GM21367 (cell line): ENCODE results near the gene RXFP2.

Source experiments
- ATAC-seq: cut with Tn5 transposase; IDR thresholded peaks from one replicate; pipeline ENCODE4 v1.9.1; 2021; ENCODE audit not compliant: unreplicated experiment

The RXFP2 gene

GRCh38 chr13:31739226-31739625 is at the start of gene RXFP2:
TSS of gene RXFP2 (plus strand) at chr13:31739526. CDS start at chr13:31739613, 87 bp downstream.
- no peak for ATAC-seq

- ATAC-seq = no peak
Measured at GRCh38 chr13:31697290-31697689, 42.0 kb upstream of the RXFP2 start.

GRCh38 chr13:31699650-31700049 is 39.7 kb upstream of the RXFP2 start:
- ATAC-seq = no peak

- ATAC-seq = no peak
Measured at GRCh38 chr13:31703780-31704179, 35.5 kb upstream of the RXFP2 start.

GRCh38 chr13:31706105-31706504 is 33.2 kb upstream of the RXFP2 start:
- ATAC-seq = no peak

- no peak for ATAC-seq
Measured at GRCh38 chr13:31717583-31717982, 21.7 kb upstream of the RXFP2 start.

- ATAC-seq = no peak
Measured at GRCh38 chr13:31719214-31719613, 20.1 kb upstream of the RXFP2 start.

GRCh38 chr13:31722673-31723072 is 16.7 kb upstream of the RXFP2 start:
- no peak for ATAC-seq

GRCh38 chr13:31725841-31726240 is 13.5 kb upstream of the RXFP2 start:
- ATAC-seq = no peak

GRCh38 chr13:31731921-31732320 is 7.4 kb upstream of the RXFP2 start:
- ATAC-seq = no peak

- no peak for ATAC-seq
Measured at GRCh38 chr13:31733066-31733465, 6.3 kb upstream of the RXFP2 start.

- no peak for ATAC-seq
Measured at GRCh38 chr13:31733647-31734046, 5.7 kb upstream of the RXFP2 start.

GRCh38 chr13:31742097-31742734 is 2.9 kb downstream of the RXFP2 start:
- ATAC-seq = peak; percentile 88

- ATAC-seq = no peak
Measured at GRCh38 chr13:31747291-31747690, 8.0 kb downstream of the RXFP2 start.

GRCh38 chr13:31747966-31748365 is 8.6 kb downstream of the RXFP2 start:
- no peak for ATAC-seq

GRCh38 chr13:31749929-31750328 is 10.6 kb downstream of the RXFP2 start:
- ATAC-seq = no peak

- no peak for ATAC-seq
Measured at GRCh38 chr13:31755211-31755610, 15.9 kb downstream of the RXFP2 start.

- no peak for ATAC-seq
Measured at GRCh38 chr13:31755803-31756212, 16.5 kb downstream of the RXFP2 start.

- no peak for ATAC-seq
Measured at GRCh38 chr13:31756346-31756745, 17.0 kb downstream of the RXFP2 start.

GRCh38 chr13:31761951-31762350 is 22.6 kb downstream of the RXFP2 start:
- ATAC-seq = no peak

GRCh38 chr13:31764556-31764955 is 25.2 kb downstream of the RXFP2 start:
- no peak for ATAC-seq

GRCh38 chr13:31765138-31765785 is 25.9 kb downstream of the RXFP2 start:
- no peak for ATAC-seq
